HG03095 (cell line): ENCODE data around the gene ZBTB8A.
"Not testable (repeated sequence)": the region's sequence is repeated elsewhere in the genome, so short reads cannot be mapped to it uniquely, and the experiment has no call there.

Experiments
- ATAC-seq: cut with Tn5 transposase; IDR thresholded peaks from one replicate; pipeline ENCODE4 v1.9.1; 2021; ENCODE audit warnings: moderate library complexity; ENCODE audit not compliant: unreplicated experiment

Gene ZBTB8A

DNA sequence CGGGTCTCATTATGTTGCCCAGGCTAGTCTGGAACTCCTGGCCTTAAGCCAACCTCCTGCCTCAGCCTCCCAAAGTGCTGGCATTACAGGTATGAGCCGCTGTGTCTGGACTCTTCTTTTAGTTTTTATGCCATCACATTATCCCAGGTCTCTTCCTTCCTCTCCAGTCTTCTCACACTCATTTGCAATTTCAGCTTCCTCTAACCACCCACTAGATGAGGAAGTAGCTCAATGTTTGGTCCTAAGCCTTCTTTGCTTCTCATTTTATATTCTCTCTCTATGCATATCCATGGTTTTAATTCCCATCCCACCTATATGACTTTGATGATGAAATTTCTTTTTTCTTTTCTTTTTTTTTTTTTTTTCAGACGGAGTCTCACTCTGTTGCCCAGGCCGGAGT is 3.1 kb upstream of the ZBTB8A start:
- no peak for ATAC-seq

DNA sequence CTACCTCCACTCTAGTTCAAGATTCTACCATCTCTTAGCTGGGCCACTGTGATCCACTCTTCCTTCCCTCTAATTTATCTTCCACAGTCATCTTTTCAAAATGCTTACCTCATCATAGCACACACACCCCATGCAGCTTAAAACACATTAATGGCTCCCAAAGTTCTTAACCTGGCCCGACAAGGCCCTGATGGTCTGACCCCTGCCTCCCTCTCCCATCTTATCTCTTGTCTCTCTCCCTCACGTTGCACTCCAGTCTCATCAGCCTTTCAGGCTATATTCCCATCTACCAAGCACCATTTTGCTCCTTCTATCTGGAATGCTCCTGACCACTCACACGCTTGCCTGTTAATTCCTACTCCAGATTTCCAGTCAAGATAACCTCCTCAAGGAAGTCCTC is 2.5 kb upstream of the ZBTB8A start:
- ATAC-seq, result no peak

DNA sequence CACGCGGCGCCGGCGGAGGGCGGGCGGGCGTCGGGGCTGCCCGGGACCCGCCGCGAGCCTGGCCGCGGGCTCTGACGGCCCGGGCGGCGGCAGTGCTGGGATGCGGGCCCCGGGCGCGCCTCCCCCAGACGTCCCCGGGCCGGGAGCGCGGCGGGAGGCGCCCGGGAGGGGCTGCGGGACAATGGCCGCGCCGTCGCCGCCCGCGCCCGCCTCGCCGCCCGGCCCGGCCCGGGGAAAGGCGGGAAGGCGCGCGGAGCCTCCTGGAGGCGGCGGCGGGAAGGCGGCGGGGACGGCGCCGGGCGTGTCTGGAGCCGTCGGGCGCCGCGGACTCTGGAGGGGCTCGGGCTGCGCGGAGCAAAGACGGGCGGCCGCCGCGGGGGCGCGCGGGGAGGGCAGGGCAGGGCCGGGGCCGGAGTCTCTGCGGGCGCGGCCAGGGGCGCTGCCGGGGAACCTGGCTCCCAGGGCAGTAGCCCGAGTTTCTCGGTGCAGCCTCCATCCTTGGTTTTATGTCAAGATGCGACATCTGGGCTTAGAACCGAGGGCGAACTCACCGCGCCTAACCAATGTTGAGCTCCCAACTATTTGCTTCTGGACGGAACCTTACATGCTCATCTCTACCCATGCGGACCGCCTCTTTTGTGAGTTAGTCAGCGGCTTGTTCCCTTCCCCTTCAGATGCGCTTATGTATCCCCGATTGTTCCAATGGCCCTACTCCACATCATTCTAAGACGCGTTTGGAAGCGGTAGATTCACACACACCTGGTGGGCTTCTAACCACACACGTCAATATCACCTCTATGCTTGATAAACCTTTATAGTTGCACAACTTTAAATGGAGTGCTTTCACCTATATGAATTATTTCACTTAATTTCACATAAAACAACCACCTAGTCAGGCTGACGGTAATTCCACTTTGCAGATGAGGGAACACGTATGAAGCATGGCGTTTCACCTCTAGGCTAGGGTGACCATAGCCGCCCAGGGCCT is 651 bp downstream of the ZBTB8A start:
- no peak for ATAC-seq

DNA sequence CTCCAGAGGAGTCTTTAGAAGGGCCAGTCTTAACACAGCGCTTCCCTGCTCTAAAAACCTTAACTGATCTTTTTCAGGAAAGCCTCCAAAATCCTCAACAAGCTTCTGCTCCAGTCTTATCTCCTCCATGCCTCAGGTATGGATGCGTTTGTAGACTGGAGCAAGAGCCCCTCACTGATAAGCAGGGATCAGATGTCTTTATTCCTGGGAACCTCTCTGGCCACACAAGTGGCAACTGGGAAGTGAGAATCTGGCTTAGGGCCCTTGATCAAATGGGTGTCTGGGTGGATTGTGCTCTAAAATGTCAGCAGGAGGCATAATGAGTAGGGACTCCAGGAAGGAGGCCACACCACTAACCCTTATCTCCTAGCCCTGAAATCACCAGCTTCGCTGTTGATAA is 1.4 kb downstream of the ZBTB8A start:
- ATAC-seq, result no peak

DNA sequence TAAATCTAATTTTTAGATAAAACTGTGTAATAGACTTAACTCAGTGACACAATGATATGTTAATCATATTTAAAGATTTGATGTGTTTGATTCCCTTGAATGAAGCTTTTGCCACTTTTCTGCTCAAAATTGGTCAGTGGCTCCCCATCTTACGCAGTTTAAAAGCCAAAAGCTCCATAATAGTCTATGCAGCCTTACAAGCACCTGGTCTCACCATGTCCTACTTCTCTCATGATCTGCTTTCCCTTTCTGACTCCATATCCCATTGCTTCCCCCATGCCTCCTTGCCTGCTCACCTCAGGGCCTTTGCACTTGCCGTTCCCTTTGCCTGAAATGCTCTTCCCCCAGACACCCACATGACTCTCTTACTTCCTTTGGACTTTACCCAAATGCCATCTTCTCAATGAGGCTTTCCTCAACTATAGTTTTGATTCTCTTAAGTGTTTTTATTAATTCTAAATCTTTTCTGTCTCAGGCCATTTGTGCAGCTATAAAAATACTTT is 1.9 kb downstream of the ZBTB8A start:
- ATAC-seq, result no peak

DNA sequence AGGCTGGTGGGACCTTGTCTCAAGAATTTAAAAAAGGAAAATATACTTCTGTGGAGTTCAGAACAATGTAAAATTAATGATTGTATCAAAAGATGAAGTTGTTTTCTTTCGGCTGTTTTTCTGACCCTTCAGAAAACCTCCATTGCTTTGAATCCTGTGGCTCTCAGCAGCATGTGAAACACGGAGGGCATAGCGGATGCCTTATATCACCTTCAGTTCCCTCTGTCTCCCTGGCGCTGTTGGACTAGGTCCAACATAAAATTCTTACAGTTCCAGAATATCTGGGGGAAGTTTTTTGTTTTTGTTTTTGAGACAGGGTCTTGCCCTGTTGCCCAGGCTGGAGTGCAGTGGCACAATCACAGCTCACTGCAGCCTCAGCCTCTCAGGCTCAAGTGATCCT is 7.4 kb downstream of the ZBTB8A start:
- ATAC-seq, result no peak

DNA sequence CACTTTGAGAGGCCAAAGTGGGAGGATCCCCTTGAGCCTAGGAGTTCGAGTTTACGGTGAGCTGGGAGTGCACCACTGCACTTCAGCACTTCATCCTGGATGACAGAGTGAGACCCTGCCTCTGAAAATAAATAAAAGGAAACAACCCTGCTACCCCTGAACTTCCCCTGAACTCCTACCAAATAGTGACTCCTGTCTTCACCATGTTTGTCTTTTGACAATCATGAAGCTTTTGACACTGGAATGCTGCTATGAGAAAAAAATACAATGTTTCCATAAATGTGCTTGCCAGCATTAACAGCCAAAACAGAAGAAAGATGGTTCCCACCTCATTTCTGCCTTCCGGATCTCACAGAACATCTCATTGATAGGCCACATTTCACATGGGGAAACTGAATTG is 10.4 kb downstream of the ZBTB8A start:
- ATAC-seq, result no peak

DNA sequence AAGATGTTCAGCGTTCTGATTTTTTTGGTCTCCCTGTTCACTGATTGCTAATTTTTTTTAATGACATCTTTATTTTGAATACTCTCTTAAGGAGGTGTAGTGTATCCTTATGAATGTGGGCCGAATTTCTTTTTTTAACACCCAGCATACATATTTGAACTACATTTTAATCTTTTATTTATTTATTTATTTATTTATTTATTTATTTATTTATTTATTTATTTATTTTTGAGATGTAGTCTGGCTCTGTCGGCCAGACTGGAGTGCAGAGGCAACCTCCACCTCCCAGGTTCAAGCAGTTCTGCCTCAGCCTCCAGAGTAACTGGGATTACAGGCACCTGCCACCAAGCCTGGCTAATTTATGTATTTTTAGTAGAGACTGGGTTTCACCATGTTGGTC is 15.1 kb downstream of the ZBTB8A start:
- ATAC-seq, result no peak

DNA sequence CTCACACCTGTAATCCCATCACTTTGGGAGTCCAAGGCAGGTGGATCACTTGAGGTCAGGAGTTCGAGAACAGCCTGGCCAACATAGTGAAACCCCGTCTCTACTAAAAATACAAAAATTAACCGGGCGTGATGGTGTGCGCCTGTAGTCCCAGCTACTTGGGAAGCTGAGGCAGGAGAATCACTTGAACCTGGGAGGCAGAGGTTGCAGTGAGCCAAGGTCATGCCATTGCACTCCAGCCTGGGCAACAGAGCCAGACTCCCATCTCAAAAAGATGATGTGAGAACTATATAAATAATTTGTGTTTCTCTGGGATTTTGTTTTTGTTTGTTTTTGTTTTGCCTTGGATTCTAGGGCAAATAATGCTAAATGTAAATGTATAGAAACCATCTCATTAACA is 17.8 kb downstream of the ZBTB8A start:
- not testable (repeated sequence) for ATAC-seq

DNA sequence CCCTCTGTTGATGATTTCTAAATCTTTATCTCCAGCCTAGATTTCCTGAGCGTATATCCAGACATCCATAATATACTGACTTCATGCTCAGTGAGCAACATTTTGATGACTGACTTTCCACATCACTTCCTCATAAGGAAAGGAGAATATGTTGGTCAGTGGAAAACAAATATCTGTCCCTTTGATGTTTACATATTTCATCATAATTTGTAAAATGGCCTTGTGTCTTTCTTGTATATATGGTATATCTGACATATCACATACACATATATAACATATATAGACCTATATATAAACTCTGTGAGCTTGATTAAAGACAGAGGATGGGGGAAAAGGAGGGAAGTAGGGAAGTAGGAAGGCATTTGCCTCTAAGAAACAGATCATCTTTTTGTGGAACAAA is 18.6 kb downstream of the ZBTB8A start:
- no peak for ATAC-seq

DNA sequence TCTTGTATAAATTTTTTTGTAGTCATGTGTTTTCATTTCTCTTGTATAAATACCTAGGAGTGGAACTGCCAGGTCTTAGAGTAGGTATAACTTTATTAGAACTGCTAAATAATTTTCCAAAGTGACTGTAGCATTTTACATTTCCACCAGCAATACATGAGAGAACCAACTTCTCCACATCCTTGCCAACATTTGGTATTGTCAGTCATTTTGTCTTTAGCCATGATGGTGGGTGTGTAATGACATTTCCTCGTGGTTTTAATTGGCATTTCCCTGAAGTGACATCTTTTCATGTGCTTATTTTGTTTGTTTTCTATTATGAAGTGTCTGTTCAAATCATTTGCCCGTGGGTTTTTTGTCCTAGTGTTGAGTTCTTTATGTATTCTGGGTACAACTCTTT is 29.7 kb downstream of the ZBTB8A start:
- ATAC-seq, result no peak

DNA sequence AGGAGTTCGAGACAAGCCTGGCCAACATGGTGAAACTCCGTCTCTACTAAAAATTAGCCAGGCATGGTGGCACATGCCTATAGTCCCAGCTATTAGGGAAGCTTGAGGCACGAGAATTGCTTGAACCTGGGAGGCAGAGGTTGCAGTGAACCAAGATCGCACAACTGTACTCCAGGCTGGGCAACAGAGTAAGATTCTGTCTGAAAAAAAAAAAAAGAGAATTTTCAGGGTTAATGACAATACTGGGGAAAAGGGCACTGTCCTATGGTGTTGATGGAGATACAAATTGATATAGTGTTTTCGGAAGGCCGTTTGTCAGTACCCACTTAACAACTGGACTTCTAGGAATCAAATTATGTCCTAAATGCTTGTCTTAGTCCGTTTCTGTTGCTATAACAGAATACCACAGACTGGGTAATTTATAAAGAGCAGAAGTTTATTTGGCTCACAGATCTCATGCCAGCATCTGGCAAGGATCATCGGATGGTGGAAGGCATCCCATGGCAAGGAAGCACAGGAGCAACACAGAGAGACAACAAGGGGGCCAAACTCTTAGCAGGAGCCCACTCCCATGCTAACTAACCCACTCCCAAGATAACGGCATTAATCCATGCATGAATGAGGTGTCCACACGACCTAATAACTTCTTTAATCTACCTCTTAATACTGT is 41.3 kb downstream of the ZBTB8A start:
- ATAC-seq, result no peak

DNA sequence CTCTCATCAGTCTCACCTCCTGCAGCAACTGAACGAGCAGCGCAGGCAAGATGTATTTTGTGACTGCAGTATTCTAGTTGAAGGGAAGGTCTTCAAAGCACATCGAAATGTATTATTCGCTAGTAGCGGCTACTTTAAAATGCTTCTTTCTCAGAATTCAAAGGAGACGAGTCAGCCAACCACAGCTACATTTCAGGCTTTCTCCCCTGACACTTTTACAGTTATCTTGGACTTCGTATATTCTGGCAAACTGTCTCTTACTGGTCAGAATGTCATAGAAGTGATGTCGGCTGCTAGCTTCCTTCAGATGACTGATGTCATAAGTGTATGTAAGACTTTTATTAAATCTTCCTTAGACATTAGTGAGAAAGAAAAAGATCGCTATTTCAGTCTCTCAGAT is 53.7 kb downstream of the ZBTB8A start:
- no peak for ATAC-seq

DNA sequence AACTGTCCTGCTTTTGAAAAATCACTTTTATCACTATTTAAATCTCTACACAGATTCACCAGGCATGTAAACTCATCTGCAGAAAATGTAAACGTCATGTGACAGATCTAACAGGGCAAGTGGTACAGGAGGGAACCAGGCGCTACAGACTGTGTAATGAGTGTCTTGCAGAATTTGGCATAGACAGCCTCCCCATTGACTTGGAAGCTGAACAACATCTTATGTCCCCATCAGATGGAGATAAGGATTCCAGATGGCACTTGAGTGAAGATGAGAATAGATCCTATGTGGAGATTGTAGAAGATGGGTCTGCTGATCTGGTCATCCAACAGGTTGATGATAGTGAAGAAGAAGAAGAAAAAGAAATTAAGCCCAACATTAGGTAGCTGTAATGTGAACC is 60.8 kb downstream of the ZBTB8A start:
- no peak for ATAC-seq

DNA sequence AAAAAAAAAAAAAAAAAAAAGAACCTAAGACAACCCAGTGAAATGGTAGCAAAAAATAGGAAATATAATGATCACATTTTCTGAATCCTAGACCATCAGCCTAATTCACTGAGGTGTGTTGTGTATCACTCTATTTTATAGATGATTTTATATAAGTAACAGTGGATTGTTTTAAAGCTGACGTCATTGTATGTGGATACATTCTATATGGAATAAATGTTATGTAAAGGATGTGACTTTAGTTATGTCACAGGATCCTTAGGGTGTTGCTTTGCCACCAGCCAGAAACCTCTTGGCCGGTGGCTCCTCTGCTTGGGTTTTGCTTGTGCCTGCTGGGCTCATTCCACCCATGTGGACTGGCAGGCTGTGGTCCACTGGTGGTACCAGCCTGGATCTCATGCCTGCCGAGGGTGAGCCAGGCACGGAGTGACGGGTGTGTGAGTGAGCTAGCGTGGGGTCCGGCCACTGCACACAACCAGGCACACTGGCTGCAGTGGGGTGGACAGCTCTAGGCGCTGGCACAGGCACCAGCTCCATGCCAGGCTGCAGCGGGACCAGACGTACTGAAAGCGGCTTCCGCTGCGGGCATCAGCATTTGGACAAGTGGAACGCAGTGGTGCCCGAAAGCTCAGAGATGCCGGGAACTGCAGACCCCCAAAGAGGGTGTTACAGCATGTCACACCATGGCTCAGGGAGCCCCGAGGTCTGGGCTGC is 66.6 kb downstream of the ZBTB8A start:
- ATAC-seq, result no peak

DNA sequence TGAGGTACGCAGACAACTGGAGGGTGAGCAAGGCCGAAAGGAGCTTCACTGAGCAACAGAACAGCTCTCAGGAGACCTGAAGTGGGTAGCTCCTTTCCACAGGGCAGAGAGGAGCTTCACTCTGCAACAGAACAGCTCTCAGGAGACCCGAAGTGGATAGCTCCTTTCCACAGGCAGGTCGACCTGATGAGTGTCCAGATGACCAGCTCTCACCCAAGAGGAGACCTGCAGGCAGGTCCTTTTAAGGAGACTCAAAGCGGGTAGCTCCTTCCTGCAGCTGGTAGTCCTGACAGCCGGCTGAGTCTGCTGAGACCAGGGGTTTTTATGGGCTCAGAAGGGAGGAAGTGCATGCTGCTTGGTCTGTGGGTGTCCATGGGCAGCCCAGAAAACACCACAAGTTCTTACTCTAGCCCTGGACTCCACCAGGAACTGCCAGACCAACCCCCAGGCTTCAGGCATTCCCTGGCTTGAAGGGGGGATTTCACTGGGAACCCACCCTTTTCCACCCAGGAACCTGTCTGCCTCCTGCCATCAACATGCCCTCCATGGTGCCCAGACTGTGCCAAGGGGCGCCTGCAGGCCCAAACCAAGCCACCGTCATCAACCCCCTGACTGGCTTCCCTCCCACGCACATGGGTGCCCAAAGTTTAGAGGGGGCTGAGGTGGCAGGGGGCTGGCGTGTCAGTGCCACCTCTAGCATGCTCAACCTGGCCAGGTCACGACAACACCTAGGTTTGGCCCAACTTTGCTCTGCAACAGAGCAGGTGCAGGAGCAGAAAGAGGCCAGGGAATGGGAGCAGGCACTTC is 67.5 kb downstream of the ZBTB8A start:
- no peak for ATAC-seq

DNA sequence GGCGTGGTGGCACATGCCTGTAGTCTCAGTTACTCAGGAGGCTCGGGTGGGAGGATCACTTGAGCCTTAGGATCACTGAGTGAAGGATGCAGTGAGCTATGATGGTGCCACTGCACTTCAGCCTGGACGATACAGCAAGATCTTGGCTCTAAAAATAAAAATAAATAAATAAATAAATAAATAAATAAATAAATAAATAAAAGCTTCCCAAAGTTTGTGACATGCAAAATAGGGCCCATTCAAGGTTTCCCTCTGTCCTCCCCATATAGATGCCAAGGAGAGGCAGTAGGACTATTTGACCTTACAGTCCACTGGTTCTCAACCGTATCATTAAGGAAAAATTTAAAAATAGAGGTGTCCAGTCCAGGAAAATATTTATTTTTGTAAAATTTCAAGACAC is 70.0 kb downstream of the ZBTB8A start:
- ATAC-seq, result no peak

DNA sequence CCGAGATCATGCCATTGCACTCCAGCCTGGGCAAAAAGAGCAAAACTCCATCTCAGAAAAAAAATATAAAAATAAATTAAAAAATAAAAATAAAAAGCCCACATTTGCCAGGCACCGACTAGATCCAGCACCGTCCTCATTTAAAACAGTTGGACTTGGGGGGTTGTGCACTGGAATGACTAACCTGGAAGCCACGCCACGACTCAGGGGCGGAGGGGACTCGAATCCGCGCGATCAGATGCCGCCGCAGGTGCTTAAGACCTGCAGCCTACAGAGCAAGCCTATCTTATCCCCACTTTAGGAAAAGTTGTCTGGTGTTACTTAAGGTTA is 72.6 kb downstream of the ZBTB8A start:
- ATAC-seq, result no peak

DNA sequence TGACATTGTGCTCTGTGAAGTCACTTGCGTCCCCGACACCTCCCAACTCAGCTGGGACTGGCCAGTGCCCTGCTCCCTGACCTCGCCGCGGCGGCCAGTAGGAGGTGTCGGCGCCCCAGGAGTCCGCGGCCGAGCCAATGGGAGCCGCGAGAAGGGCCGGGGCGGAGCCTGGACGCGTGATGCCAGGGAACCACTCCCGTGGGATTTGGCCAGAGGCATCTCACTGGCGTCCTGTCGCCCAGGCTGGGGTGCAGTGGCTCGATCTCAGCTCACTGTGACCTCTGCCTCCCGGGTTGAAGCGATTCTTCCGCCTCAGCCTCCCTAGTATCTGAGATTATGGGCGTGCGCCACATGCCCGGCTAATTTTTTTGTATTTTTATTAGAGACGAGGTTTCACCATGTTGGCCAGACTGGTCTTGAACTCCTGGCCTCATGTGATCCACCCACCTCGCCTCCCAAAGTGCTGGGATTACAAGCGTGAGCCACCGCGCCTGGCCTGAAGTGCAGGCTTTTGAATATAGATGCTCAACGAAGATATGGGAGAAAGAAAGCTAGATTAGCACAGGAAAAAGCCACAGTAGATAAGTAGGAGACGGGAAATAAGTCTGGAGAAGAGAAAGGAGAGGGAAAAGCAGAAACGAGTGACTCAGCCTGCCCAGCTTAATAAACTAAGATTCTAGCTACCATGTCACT is 73.1 kb downstream of the ZBTB8A start:
- ATAC-seq, result no peak

DNA sequence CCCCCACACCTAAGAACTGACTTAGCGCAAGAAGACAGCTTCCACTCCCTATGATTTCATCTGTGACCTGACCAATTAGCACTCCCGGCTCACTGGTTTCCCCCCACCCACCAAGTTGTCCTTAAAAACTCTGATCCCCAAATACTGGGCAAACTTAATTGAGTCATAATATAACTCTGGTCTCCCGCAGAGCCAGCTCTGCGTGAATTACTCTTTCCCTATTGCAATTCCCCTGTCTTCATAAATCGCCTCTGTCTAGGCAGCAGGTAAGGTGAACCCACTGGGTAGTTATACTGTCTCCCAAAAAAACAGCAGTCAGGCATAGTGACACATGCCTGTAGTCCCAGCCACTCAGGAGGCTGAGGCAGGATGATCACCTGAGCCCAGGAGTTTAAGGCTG is 74.2 kb downstream of the ZBTB8A start:
- no peak for ATAC-seq
